OCI-LY1 (cell line): ENCODE data around the gene ZNF28.
"Not testable (repeated sequence)": the region's sequence is repeated elsewhere in the genome, so short reads cannot be mapped to it uniquely, and the experiment has no call there.

Source experiments
- EZH2 ChIP-seq: fragments of 200-600 bp; sonication (generic), shearing (Covaris generic); IDR thresholded peaks from 2 replicates; pipeline ENCODE4 v1.8.0; 2017; ENCODE audit warnings: borderline replicate concordance, mixed run types, mild to moderate bottlenecking, antibody characterized with exemption, low read length, moderate library complexity, mixed read lengths
- TF ChIP-seq, protein P1 (sequence below): fragments of 200-600 bp; sonication (generic), shearing (Covaris generic); IDR thresholded peaks from 2 replicates; pipeline ENCODE4 v1.5.1; 2017; ENCODE audit warnings: mild to moderate bottlenecking, antibody characterized with exemption, low read length, moderate library complexity, mixed read lengths

DNA sequence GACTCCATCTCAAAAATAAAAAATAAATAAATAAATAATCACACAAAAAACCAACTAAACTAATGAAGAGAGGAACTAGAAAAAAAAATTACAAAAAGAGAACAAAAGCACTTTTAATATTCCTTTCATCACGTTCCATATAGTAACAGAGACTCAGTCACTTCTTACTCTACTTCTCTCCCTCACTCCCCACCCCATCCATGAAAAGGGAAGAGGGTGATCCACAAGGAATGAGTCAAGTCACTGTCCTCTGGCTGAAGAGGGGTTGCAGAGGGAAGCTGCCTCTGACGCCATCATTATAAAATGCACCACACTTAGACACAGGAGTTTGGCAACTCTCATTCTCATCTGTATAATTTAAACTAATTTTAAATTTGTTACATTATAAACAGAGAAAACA is 38.6 kb downstream of the ZNF28 start:
- TF ChIP-seq, protein P1, sequence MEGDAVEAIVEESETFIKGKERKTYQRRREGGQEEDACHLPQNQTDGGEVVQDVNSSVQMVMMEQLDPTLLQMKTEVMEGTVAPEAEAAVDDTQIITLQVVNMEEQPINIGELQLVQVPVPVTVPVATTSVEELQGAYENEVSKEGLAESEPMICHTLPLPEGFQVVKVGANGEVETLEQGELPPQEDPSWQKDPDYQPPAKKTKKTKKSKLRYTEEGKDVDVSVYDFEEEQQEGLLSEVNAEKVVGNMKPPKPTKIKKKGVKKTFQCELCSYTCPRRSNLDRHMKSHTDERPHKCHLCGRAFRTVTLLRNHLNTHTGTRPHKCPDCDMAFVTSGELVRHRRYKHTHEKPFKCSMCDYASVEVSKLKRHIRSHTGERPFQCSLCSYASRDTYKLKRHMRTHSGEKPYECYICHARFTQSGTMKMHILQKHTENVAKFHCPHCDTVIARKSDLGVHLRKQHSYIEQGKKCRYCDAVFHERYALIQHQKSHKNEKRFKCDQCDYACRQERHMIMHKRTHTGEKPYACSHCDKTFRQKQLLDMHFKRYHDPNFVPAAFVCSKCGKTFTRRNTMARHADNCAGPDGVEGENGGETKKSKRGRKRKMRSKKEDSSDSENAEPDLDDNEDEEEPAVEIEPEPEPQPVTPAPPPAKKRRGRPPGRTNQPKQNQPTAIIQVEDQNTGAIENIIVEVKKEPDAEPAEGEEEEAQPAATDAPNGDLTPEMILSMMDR: not testable (repeated sequence)
- TF ChIP-seq EZH2: not testable (repeated sequence)
